ENCODE measurements around the gene CD300LF. TPM values are rescaled to one million over a fixed set of nuclear protein-coding genes. Genes with fewer than 3 reads are reported as not detected.

CD300LF gene
- total RNA-seq, 1 experiment from 2014 or later: 2.4 TPM

DNA sequence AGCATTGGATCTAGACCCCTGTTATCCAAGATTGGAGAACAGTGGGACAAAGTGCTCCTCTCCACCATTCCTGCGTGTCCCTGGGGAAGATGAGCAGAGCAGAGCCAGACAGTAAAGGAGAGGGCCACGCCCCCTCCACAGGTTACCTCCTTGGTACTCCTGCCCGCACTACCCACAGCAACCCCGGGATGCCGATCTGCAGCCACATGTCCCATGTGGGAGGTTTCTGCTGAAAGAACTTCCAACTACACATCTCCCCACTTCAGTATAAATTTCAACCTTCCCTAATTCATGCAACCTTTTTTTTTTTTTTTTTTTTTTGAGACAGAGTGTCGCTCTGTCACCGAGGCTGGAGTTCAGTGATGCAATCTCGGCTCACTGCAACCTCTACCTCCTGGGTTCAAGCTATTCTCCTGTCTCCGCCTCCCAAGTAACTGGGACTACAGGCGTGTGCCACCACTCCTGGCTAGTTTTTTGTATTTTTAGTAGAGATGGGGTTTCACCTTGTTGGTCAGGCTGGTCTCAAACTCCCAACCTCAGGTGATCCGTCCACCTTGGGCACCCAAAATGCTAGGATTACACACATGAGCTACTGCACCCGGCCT is 26.6 kb upstream of the CD300LF start:
- H3K36me3 ChIP-seq (ENCODE audit: control insufficient read depth, insufficient read depth, low read length): no peaks in the 10 kb centered on the region

DNA sequence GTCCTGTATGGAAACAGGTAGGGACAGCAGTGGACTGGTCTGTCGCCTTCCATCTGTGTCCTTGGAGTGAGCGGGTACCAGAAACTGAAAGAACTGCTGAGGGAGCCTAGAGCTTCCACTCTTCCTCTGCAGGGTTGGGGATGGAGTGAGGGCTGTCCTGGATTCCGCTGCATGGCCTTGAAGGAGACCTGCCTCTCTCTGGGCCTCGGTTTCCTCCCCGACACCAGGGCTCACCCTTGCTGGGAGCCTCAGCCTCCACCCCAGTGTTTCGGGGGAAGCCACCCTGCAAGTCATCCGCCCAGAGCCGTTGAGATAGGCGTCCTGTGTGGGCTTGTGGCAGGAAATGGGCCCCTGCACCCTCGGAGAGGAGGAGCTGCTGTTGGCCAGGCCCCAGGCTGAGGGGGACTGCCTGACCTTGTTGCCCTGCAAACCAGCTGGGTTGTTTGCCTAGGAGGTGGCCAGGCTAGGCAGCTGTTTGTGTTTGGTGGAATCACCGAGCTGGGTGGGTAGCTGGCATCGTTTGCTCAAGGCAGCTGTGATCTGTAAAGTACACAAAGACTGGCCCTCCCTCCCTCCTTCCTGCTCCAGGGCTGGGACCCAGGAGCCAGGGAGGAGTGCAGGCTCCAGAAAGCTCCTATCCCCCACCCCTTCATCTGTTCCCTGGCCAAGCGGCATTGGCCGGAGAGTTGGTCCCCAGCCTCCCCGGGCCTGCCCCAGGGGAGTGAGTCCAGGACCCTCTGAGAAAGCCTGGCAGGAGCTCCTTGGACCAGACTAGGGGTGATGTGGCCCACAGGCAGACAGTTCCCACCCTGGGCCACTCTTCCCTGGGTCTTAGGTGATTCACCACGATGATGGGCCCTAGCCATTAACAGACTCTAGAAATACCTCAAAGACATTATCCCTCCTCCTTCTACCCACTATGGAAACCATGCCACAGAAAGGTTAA is 25.6 kb upstream of the CD300LF start:
- H3K9me3 Mint-ChIP-seq (ENCODE audit: unreplicated experiment): no peaks in the 10 kb centered on the region
- BruUV-seq (replicated peaks): no TSS peak
- TF ChIP-seq, protein P1, sequence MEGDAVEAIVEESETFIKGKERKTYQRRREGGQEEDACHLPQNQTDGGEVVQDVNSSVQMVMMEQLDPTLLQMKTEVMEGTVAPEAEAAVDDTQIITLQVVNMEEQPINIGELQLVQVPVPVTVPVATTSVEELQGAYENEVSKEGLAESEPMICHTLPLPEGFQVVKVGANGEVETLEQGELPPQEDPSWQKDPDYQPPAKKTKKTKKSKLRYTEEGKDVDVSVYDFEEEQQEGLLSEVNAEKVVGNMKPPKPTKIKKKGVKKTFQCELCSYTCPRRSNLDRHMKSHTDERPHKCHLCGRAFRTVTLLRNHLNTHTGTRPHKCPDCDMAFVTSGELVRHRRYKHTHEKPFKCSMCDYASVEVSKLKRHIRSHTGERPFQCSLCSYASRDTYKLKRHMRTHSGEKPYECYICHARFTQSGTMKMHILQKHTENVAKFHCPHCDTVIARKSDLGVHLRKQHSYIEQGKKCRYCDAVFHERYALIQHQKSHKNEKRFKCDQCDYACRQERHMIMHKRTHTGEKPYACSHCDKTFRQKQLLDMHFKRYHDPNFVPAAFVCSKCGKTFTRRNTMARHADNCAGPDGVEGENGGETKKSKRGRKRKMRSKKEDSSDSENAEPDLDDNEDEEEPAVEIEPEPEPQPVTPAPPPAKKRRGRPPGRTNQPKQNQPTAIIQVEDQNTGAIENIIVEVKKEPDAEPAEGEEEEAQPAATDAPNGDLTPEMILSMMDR (IDR thresholded peaks at IDR 0.05; ENCODE audit: insufficient read depth in 1 of 2, low read depth in 1 of 2, low read length in 1 of 2, severe bottlenecking in 1 of 2, unreplicated experiment in 1 of 2): no peak
- Histone ChIP-seq H3K27me3 (replicated peaks; ENCODE audit: control insufficient read depth, insufficient read depth, low read length) (no peaks in the 10 kb centered on the region), H3K4me1 (peaks cover 24% of the 10 kb centered on the region), H3K9me3 (no peaks in the 10 kb centered on the region), H3K36me3 (ENCODE audit: control insufficient read depth, insufficient read depth, low read length) (no peaks in the 10 kb centered on the region), H3K4me3 (ENCODE audit: low read depth, low read length) (peak overlapping the region; percentile 91)
- H3K4me1 Mint-ChIP-seq (ENCODE audit: low read depth, unreplicated experiment): peaks cover 6% of the 10 kb centered on the region
- POLR2A ChIA-PET: interaction anchor here (0.7 to 2.7 kb wide), 2 partner anchors 20 to 81 kb away, joined by 3 to 25 read pairs; no protein-coding TSS in a partner anchor
- CTCF ChIA-PET: interaction anchor here (0.6 to 4.1 kb wide), 28 partner anchors 8 to 268 kb away, joined by 3 to 366 read pairs (median 7); partner anchors contain the start of genes FDXR, GRIN2C and NAT9
- no peaks in the 10 kb centered on the region for H3K27me3 Mint-ChIP-seq (ENCODE audit: insufficient read depth, unreplicated experiment)
- H3K27ac Mint-ChIP-seq (ENCODE audit: unreplicated experiment): no peak overlapping the region
- intact Hi-C loops (cut with micrococcal nuclease; ENCODE audit: unreplicated experiment): no loop called here
- peaks cover 6% of the 10 kb centered on the region for H3K36me3 Mint-ChIP-seq (ENCODE audit: insufficient read depth, unreplicated experiment)
- peak overlapping the region; percentile 76 for H3K4me3 Mint-ChIP-seq (ENCODE audit: unreplicated experiment)
- DNase-seq: peak in 1 of 2 experiments; percentile 51

More for the DNA sequence above, 26.6 kb upstream of the CD300LF start:
- ChIA-PET CTCF (interaction anchor here (3.2 to 4.1 kb wide), 2 partner anchors 82 to 134 kb away, joined by 11 to 366 read pairs; partner anchors contain the start of gene FDXR), POLR2A (no interaction called here)
- no peaks in the 10 kb centered on the region for H3K27me3 Mint-ChIP-seq (ENCODE audit: insufficient read depth, unreplicated experiment)
- H3K27ac Mint-ChIP-seq (ENCODE audit: unreplicated experiment): no peak overlapping the region
- no peaks in the 10 kb centered on the region for H3K9me3 ChIP-seq
- peak overlapping the region; percentile 76 for H3K4me3 Mint-ChIP-seq (ENCODE audit: unreplicated experiment)
- peaks cover 6% of the 10 kb centered on the region for H3K36me3 Mint-ChIP-seq (ENCODE audit: insufficient read depth, unreplicated experiment)
- DNase-seq: no peak
- no peak overlapping the region for H3K4me3 ChIP-seq (ENCODE audit: low read depth, low read length)
- TF ChIP-seq, protein P1 (IDR thresholded peaks at IDR 0.05; ENCODE audit: insufficient read depth in 1 of 2, low read depth in 1 of 2, low read length in 1 of 2, severe bottlenecking in 1 of 2, unreplicated experiment in 1 of 2): no peak
- no peaks in the 10 kb centered on the region for H3K9me3 Mint-ChIP-seq (ENCODE audit: unreplicated experiment)
- BruUV-seq (replicated peaks): no TSS peak
- peaks cover 24% of the 10 kb centered on the region for H3K4me1 ChIP-seq
- H3K27me3 ChIP-seq (replicated peaks; ENCODE audit: control insufficient read depth, insufficient read depth, low read length): no peaks in the 10 kb centered on the region
- peaks cover 13% of the 10 kb centered on the region for H3K4me1 Mint-ChIP-seq (ENCODE audit: low read depth, unreplicated experiment)
- intact Hi-C loops (cut with micrococcal nuclease; ENCODE audit: unreplicated experiment): no loop called here
